T-helper 22 cell (primary cell): ENCODE results near the gene FMNL1.
"Not testable (repeated sequence)": the region's sequence is repeated elsewhere in the genome, so short reads cannot be mapped to it uniquely, and the experiment has no call there.

Experiments
- DNase-seq: peaks from one replicate; pipeline ENCODE4 v3.0.0-alpha.2; 2020; ENCODE audit warnings: low read depth

The FMNL1 gene

GRCh38 chr17:45235416-45236281 lies 14.0 kb downstream of the FMNL1 start:
- DNase-seq = peak; percentile 49

DNA sequence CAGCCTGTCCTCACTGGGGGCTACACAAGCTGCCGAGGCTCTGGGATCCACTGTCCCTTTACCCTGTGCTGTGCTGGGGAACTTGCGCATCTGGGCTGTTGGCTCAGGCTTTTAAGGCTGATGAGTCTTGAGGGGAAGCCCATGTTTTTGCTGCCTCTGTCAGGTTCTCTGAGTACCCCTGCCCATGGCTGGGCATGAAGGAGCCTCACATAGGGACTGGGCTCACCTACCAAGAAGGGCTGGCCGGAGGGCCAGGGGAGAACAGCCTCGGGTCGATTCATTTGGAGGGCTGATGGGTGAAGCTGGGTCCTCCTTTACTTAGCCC lies 14.6 kb downstream of the FMNL1 start:
- no peak for DNase-seq

GRCh38 chr17:45237686-45238085 lies 16.0 kb downstream of the FMNL1 start:
- DNase-seq = no peak

DNA sequence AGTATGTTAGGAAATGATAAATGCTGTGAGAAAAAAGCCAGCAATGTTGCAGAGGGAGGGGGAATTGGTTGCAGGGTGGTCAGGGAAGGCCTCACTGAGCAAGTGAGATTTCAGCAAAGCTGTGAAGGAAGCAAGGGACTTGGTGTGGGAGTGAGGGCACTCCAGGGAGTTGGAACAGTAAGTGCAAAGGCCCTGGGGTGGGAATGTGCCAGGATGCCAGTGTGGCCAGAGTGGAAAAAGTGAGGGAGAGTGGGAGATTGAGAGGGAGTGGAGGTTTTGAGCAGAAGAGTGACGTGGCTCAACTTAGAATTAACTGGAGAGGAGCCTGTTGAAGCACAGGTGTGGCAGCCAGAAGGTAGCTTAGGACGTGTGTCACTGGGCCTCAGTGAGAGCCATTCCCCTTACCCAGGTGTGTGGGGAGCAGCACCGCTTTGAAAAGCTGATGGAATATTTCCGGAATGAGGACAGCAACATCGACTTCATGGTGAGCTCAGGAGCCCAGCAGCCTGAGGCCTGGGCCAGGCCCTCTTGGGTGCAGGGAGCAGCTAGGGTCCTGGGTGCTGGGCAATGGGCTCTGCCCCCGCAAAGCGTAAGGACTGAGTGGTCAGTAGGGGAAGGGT lies 16.6 kb downstream of the FMNL1 start:
- no peak for DNase-seq

- DNase-seq = no peak
Observed at GRCh38 chr17:45240905-45241327, 19.2 kb downstream of the FMNL1 start.

DNA sequence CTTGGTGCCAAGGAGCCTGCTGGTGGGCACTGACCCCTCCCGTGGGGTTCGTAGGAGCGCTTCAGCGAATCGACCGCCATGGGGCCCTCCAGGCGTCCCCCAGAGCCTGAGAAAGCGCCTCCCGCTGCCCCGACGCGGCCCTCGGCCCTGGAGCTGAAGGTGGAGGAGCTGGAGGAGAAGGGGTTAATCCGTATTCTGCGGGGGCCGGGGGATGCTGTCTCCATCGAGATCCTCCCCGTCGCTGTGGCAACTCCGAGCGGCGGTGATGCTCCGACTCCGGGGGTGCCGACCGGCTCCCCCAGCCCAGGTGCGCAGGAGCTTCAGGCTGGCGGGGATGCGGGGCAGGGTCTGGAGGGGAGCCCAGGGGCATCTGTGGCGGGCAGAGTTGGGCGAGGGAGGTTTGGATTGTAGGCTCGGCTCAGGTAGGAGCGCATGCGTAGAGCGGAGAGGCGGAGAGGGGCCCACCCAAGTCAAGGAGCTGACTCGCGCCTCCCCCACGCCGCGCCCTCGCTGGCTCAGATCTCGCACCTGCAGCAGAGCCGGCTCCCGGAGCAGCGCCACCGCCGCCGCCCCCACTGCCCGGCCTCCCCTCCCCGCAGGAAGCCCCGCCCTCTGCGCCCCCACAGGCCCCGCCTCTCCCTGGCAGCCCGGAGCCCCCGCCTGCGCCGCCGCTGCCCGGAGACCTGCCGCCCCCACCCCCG lies 19.8 kb downstream of the FMNL1 start:
- no peak for DNase-seq

DNA sequence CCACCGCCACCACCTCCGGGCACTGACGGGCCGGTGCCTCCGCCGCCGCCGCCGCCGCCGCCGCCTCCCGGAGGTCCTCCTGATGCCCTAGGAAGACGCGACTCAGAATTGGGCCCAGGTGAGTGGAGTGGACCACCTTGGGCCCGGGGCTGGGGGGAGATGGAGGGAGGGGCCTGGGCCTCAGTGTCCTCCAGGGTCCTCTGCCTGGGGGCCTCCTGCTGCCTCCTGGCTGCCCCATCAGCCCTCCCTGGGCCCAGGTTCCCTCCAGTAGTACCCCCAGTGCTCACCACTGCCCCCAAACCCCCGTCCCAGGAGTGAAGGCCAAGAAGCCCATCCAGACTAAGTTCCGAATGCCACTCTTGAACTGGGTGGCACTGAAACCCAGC lies 20.3 kb downstream of the FMNL1 start:
- DNase-seq = no peak

GRCh38 chr17:45243750-45244149 lies 22.1 kb downstream of the FMNL1 start:
- no peak for DNase-seq

DNA sequence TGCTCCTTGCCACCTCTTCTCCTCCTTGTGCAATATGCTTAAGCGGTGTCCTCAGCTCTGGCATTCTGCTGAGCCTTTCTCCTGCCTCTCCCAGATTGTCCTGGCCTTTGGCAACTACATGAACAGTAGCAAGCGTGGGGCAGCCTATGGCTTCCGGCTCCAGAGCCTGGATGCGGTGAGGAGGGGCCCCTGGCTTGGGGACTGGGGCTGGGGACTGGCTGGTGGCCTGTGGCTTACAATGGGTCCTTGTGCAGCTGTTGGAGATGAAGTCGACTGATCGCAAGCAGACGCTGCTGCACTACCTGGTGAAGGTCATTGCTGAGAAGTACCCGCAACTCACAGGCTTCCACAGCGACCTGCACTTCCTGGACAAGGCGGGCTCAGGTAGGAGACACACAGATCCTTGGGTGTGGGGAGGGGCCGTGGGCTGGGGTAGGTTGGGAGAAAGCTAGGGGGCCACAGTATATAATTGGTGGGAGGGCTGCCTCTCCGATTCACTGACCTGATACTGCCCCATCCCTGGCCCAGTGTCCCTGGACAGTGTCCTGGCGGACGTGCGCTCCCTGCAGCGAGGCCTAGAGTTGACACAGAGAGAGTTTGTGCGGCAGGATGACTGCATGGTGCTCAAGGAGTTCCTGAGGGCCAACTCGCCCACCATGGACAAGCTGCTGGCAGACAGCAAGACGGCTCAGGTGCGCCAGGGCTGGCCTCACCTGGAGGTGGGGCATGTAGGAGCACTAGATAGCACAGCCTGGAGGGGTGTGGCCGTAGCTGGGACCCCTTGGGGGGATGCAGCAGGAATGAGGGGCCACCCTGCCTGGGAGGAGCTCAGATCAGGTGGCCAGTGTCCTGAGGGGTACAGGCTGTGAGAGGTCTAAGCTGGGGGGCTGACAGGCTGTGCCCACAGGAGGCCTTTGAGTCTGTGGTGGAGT lies 23.3 kb downstream of the FMNL1 start:
- DNase-seq = no peak

- no peak for DNase-seq
Observed at GRCh38 chr17:45246338-45246737, 24.7 kb downstream of the FMNL1 start.

DNA sequence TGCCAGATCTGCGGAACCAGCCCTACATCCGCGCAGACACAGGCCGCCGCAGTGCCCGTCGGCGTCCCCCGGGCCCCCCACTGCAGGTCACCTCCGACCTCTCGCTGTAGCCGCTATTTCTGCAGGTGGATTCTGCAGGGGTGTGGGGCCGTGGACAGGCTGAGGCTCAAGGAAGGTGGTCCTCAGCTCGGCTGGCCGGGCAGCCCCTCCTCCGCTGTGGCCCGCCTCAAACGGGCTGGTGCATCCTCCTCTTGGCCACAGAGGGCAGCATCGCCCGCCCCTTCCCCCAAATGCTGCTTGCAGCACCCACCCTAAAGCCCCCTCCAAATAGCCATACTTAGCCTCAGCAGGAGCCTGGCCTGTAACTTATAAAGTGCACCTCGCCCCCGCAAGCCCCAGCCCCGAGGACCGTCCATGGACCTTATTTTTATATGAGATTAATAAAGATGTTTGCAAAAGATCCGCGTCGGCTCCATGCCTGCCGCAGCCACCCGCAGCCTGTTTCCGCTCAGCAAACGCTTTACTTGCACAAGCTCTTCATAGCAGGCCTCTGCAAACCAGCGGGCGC lies 25.3 kb downstream of the FMNL1 start:
- DNase-seq = no peak

DNA sequence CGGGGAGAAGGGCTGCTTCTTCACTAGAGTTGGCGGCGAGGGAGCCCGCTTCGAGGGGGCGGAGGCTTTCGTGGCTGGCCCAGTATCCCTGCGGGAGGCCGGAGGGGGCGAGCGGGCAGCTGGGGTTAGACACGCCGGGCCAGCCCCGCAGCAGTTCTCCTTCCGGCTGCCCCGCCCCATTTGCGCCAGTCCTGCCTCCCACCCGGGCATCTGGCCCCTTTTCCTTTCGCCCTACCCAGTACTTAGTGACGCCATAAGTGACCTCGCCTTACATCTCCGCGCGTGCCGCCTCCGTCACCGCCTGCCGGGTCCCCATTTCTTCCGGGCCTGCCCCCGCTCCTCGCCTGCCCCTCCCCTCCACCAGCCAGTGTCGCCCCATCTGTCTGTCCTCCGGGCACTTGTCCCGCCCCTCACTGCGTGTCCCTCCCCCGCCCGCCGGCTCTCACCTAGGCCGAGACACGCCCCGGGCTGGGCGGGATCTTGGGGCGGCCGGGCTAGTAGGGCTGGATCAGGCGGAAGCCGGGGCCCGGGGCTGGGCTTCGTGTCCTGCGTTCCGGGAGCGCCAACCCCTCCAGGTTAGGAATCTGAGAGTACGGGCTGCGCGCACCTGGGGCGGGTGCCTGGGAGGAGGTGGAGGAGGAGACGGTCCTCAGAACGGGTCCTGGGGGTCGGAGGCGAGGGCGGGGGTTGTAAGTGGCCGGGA lies 25.9 kb downstream of the FMNL1 start:
- DNase-seq = peak; percentile 99

- DNase-seq = peak; percentile 78
Observed at GRCh38 chr17:45248132-45248957, 26.7 kb downstream of the FMNL1 start.

DNA sequence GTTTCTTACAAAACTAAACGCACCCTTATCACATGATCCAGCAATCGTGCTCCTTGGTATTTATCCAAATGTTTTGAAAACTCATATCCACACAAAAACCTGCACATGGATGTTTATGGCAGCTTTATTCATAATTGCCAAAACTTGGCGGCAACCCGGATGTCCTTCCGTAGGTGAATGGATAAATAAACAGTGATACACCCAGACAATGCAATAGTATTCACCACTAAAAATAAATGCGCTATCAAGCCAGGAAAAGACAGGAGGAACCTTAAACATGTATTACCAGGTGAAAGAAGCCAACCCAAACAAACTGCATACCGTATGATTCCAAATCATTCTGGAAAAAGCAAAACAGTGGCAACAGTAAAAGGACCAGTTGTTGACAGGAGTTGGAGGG lies 30.2 kb downstream of the FMNL1 start:
- no peak for DNase-seq

DNA sequence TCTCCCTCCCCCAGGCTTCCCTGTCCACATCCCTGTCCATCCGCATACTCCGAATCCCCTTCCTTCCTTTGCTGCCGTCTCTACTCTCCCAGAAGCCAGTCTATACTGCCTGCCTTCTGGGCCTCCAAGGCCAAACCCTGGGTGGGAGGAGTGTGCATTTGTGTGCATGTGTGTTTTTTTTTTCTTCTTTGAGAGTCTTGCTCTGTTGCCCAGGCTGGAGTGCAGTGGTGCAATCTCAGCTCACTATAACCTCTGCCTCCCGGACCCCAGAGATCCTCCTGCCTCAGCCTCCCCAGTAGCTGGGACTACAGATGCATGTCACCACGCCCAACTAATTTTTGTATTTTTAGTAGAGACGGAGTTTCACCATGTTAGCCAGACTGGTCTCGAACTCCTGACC lies 31.6 kb downstream of the FMNL1 start:
- not testable (repeated sequence) for DNase-seq

GRCh38 chr17:45253879-45254278 lies 32.2 kb downstream of the FMNL1 start:
- DNase-seq = no peak

DNA sequence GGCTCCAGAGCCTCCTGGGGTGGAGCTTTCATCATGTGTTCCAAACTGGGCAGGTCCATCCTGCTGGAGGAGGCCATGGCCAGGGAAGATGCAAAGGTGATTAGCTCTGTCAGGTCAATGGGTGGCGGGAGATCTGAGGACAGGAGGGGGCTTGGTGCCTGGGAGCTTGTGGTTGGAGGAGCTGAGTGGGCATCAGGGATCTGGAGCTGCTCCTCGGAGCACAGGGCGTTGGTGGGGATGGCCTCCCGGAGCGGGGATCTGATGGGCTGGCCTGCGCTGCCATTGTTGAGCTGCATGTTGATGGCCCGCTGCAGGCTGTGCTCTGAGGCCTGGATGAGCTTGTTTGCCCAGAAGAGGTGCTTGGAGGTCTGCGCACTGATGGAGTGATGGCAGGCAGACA lies 33.7 kb downstream of the FMNL1 start:
- DNase-seq = no peak

DNA sequence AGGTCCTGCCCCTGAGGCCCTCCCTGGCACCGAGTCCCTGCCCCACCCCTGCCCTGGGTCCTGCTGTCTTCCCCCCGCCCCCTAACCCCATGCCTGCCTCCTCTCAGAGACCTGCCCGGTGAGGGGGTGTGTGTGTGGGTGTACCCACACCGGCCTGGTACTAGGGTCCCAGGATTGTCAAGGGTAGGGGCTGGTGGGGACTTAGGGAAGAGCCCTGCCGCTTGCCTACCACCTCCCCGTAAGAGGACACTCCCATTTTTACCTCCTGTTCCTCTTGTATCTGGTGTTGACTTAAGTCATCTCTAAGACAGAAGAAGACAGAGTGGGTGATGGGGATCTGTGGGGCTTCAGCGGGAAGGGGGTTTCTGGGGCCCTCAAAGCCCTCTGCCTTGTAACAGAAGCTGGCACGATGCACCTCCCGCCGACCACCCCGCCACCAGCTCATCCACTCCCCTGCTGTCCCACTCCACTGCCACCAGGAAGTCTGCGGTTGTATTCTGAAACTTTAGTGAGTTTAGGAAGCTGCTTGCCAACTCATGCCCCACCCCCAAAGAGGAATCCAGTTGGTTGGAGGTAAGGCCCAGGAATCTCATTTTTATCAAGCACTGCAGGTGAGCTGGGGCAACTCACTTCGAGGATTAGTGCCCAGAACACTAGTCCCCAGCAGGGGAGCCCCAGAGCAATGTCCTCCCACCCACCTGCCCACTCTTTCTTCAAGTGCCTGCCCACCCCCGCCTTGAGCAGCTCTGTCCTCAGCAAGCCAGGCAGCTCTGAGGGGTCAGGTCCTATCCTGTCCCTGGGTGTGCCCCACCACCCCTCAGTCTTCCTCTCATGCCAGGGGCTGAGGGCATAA lies 34.7 kb downstream of the FMNL1 start:
- DNase-seq = no peak

- DNase-seq = no peak
Observed at GRCh38 chr17:45257115-45257514, 35.4 kb downstream of the FMNL1 start.
